ENCODE results near the gene NT5C1B.
"Not testable (repeated sequence)": the region's sequence is repeated elsewhere in the genome, so short reads cannot be mapped to it uniquely, and the experiment has no call there.

Gene NT5C1B

GRCh38 chr2:18589354-18589753, at the start of gene NT5C1B:
TSS of gene NT5C1B (minus strand) at chr2:18589569. CDS start at chr2:18589468, 101 bp downstream.
- DNase-seq = no peak

GRCh38 chr2:18637196-18637595, 47.8 kb upstream of the NT5C1B start:
- DNase-seq = no peak

DNA sequence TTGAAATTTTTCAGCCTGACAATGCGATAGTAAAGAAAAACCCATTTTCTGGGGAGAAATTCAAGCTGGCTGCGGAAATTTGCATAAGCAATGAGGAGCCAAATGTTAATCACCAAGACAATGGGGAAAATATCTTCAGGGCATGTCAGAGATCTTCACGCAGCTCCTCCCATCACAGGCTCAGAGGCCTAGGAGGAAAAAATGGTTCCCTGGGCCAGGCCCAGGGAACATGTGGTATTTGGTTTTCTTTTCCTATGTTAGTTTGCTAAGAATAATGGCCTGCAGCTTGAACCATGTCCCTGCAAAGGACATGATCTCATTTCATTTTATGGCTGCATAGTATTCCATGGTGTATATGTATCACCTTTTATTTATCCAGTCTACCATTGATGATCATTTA, 43.3 kb upstream of the NT5C1B start:
- not testable (repeated sequence) for DNase-seq

- no peak for DNase-seq
Observed at GRCh38 chr2:18630941-18631340, 41.6 kb upstream of the NT5C1B start.

DNA sequence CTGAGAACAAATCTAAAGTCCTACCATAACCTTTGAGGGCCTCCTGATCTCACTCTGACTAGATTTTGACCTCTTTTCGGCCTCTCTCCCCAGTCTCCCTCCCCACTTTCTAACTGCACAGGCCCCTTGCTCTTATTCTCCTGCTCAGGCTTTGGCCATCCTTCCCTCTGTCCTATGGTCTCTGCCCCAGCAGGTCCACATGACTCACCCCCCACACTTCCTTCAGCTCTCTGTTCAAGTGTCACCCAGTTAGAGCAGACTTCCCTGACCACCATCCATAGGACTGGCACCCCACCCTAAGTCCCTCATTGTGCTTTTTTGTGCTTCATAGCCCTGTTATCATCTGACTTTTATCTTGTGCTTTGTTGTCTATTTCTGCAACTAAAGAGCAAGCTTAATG, 41.2 kb upstream of the NT5C1B start:
- no peak for DNase-seq

GRCh38 chr2:18630101-18630500, 40.7 kb upstream of the NT5C1B start:
- no peak for DNase-seq

- no peak for DNase-seq
Observed at GRCh38 chr2:18626958-18627650, 37.7 kb upstream of the NT5C1B start.

- no peak for DNase-seq
Observed at GRCh38 chr2:18626256-18626668, 36.9 kb upstream of the NT5C1B start.

- no peak for DNase-seq
Observed at GRCh38 chr2:18625563-18625962, 36.2 kb upstream of the NT5C1B start.

- no peak for DNase-seq
Observed at GRCh38 chr2:18623782-18624181, 34.4 kb upstream of the NT5C1B start.

DNA sequence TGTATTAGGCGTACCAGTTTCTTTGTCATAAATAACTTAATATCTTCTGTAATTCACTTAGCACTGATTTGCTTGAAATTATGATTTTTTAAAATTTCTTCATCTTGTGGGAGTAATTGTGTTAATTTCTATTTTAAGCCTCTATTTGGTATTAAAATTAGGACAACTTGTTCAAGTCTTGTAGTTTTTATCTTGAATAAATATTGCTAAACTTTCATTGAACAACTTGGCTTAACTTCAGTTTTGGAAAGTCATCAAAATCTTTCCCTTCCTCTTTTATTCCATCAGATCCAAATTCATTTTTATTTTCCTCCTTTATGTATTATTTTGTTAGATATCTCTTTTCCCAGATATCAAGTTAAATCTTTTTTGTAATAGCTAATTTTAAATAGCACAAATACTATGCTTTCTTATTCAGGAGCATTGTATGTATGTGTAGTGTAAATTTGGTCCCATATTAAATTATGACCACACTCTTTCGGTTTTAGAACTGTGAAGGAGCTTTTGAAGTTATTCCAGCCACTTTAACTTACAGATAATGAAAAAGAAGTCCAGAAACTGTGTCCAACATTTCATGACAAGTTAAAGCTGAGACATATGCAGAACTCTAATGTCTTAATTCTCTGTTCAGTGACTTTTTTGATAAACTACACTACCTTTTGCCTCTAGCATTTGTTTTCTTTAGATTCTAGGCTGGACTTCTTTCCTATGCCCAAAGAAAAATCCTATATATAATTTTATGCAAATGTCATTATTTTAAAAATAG, 31.7 kb upstream of the NT5C1B start:
- DNase-seq = no peak

DNA sequence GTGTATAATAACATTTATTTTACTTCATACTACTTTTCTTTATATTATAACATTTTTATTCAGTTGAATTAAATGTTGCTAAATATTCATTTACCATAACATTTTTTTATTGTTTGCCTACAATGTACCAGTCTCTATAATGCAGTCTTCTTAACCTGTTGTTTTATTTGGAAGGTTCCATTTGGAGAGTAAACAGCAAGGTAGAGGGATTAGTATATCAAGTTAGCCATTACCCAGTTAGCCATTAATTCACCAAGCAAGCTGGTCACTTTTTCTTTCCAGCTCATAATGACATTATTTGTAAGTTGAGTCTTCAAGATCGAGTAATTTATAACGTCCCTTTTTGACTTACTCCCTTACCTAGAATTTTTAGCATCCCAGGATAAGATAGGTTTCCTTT, 29.7 kb upstream of the NT5C1B start:
- no peak for DNase-seq

DNA sequence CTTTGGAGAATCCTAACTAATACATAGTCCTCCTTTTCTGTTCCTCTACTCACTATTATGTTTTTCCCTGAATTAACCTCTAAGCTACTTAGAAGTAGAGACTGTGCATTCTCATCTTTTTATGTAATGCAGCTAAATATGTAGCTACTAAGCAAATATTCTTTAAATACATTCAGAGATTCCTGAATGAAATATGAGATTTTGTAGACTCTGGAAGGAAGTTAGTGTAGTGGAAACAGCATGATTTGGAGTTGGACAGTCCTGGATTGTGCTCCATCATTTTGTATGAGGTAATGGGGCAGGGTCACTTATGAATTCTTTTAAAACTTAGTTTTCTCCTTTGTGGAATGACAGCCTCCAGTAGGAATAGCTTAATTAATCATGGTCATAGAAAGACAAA, 24.7 kb upstream of the NT5C1B start:
- no peak for DNase-seq

GRCh38 chr2:18612133-18612532, 22.8 kb upstream of the NT5C1B start:
- no peak for DNase-seq

GRCh38 chr2:18611604-18612003, 22.2 kb upstream of the NT5C1B start:
- no peak for DNase-seq

DNA sequence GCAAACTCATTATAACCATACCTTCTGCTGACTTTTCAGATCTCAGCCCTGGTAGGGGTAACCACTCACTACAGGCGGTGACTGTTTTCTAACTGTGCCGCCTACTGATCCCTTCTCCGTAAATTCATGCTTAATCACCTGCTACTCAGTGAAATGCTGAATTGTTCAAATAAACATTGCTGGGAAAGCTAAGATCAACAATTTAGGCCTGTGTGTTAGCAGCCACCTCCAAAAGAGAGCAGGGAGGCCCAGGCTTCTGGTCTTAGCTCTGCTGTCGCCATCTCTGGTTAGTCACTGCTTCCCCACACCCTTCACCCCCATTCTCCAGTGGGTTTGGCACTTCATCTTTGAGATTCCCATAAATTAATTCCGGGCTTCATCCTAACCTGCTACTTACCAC, 21.8 kb upstream of the NT5C1B start:
- no peak for DNase-seq

DNA sequence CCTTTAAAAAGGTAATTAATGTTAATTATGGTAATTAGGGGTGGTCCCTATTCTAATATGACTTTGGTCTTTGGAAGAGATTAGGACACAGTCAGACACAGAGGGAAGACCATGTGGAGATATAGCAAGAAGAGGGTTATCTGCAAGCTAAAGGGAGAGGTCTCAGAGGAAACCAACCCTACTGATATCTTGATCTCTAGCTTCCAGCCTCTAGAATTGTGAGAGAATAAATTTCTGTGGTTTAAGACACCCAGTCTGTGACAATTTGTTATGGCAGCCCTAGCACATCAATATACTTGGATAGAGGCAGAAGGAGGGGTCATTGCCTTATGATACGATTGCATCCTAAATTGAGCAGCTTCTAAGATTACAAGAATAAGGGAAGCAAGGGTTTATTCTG, 21.3 kb upstream of the NT5C1B start:
- DNase-seq = no peak

DNA sequence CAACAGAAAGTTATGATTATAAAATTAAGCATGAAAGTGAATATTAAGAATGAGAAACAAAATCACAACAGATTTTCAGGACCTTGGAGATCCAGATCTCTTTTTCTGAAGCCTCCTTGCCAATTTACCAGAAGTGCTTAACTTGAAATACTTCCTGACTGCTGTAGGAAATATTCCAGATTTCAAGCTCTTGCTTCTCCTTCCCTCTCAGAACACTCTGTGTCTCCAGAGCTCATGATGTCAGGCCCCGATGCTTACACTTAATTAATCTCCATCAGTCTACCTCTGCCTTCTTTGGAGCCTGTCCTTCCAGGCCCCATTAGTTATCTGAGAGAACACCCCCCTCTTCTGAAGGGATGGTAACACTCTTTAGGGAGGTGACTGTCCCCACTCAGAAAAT, 20.7 kb upstream of the NT5C1B start:
- DNase-seq = no peak

- no peak for DNase-seq
Observed at GRCh38 chr2:18605115-18605514, 15.7 kb upstream of the NT5C1B start.

DNA sequence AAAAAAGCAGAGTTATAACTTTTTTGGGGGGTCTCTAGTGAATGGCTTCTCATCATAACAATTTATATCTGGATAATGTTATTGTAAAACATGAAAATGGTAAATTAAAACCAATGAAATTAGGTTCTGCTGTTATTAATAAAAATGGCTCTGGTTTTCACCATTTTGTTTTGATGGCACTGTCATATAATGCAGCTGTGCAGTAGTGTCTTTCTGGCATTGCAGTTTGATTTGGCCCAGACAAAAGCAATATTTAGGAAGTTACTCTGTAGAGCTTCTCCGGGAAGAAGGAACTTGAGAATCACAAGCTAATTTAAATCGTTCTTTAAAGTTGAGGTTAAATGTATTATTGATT, 15.1 kb upstream of the NT5C1B start:
- no peak for DNase-seq

DNA sequence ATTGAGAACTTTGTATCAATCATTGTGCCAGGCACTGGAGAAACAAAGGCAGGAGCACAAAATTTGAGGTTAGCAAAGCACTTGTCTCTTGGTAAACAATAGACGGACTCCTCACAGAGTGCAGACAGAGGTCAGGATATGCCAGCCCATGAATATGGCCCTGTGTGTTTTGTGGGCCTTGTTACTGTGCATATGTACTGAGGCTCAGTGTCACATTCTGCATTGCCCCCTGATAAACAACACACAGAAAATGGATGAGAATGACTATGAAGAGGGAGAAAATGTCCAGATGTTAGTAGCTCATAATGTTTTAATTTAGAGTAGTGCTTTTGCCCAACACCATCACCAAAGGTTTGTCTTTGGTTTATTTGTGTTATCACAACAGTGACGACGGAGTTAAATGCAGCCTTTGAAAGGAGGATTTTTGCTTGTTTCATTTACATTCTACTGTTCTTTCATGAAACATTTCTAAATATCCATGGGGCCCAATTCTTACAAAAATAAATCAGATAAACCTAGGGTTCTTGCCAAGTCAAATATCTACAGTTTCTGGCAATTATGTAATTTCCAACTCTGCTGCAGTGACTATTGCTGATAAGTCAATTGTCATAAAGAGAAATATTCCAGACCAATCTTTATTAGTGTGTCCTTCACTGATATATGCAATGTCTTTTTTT, 14.6 kb upstream of the NT5C1B start:
- DNase-seq = no peak

- DNase-seq = no peak
Observed at GRCh38 chr2:18602298-18602697, 12.9 kb upstream of the NT5C1B start.

DNA sequence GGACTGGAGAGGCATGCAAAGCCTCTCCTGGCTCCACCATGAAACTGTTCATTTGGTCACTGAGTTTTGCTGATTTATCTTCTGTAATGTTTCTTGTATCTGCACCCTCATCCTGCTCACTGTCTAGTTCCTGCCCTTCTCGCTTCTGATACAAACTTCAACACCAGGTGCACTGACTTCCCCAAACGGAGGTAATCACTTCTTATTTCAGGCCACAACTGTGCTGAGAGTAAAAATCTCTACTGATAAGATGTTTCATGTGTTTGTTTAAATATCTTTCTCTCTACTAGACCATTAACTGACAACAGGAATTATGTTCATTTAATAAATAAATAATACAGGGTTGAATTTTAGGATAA, 10.9 kb upstream of the NT5C1B start:
- DNase-seq = no peak

Measured in nucleus accumbens (tissue), 56 donors.